ENCODE data around the gene SEC23B. TPM values are rescaled to one million over a fixed set of nuclear protein-coding genes. Genes with fewer than 3 reads are reported as not detected.

Gene SEC23B
- 85.8 TPM for total RNA-seq (2021; ENCODE audit: unreplicated experiment)
- 76.0 and 84.7 TPM in 2 replicates for polyA plus RNA-seq (2012)
- Bru-seq, nascent RNA: percentile 90 among the genes with signal in this experiment
- percentile 93 among the genes with signal in this experiment for BruChase-seq, experiment 1, labeled RNA remaining after a 6-hour chase
- BruChase-seq, experiment 2, labeled RNA remaining after a 2-hour chase: percentile 87 among the genes with signal in this experiment
- long read RNA-seq, transcript SEC23B-202 (20 exons, 3,464 nt): minor isoform, 58 of 189 reads
- long read RNA-seq, transcript SEC23B-204 (20 exons, 3,484 nt): major isoform, 68 of 189 reads
- long read RNA-seq, partial matches to known transcripts: 42 of 189 reads
- long read RNA-seq, other reads (novel, unspliced or antisense): 17 of 189 reads

DNA sequence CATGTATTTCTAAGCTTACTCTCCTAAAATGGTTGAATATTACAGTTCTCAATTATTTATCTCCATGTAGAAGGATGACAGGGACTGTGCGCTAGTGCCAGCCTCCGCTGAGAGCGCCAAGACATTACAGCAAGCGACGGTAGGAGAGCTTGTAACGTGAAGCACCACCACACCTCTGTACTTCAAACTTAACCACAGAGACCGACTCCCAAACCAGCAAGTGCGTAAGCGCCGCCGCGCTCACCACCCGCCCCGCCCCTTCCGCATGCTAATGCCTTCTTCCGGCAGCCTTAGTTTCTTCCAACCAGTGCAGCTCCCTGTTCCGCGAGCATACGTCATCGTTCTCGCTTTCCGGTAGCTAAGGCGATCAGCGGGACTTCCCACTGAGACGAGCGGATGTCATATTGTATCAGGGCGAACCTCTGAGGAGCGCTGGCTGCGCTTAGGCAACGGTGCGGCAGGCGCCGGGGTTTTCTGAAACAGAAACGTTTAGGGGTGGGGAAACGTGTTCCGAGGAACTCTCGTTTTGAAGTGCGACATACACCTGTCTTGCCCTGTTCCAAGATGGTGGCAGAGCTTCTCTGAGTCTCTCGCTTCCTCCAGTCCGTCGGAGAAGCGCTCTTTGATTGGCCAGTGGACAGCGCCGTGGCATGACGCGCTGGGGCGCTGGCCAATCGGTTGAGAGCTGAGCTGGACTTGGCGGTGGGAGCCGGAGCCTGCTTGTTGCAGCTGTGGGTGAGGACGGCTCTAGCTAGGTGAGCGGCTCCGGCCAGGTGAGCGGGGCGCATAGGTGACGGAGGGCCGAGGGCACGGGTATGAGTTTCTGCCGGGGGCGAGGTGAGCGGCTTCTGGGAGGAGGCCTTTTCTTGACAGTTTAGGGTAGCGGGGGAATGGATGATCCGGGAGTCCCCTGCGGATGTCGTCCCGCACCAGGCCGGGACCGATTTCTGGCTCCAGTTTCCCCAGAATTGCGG is at the start of gene SEC23B:
SEC23B (plus strand) TSS at position 723 of the 974 bp plus-strand sequence. CDS start 2,896 bp downstream, outside the sequence.
- Histone ChIP-seq H3K36me3 (ENCODE audit: control insufficient read depth in 1 of 2, insufficient read depth in 2 of 2, low read length in 2 of 2) (peaks cover 18 to 20% of the 10 kb centered on the region in 2 experiments), H4K20me1 (ENCODE audit: insufficient read depth) (no peaks in the 10 kb centered on the region), H3K4me2 (ENCODE audit: low read length) (peak within 1 kb of the TSS; percentile 93), H3K9me2 (ENCODE audit: insufficient read depth) (no peaks in the 10 kb centered on the region), H3K27me3 (ENCODE audit: insufficient read depth, low read length) (no peaks in the 10 kb centered on the region), H2AFZ (ENCODE audit: low read depth, low read length, poor library complexity, severe bottlenecking) (peak within 1 kb of the TSS; percentile 91), H3K9ac (ENCODE audit: low read length) (peak within 1 kb of the TSS; percentile 93), H3K27ac (ENCODE audit: low read depth, low read length) (peak within 1 kb of the TSS; percentile 75), H3K4me3 (replicated peaks in 1 of 2; ENCODE audit: low read depth in 1 of 2, low read length in 2 of 2) (peak within 1 kb of the TSS; percentile 71 to 90), H3K4me1 (ENCODE audit: control insufficient read depth in 1 of 2, insufficient read depth in 2 of 2, low read length in 2 of 2) (peaks cover 5 to 17% of the 10 kb centered on the region in 2 experiments; a peak in 3 of 4 replicates), H3K79me2 (ENCODE audit: insufficient read depth, low read length) (peaks cover 38% of the 10 kb centered on the region), H3K9me3 (ENCODE audit: control insufficient read depth in 1 of 2, insufficient read depth in 1 of 2, low read depth in 1 of 2, low read length in 2 of 2) (no peaks in the 10 kb centered on the region)
- RAD21 ChIA-PET (ENCODE audit: low non-redundant PET in 1 of 2, low total read pairs in 2 of 2, uncharacterized antibody in 2 of 2, unreplicated experiment in 2 of 2): interaction anchor here in 1 of 2 experiments (1.0 kb wide), 1 partner anchor 11 kb away, joined by 3 read pairs; the partner anchor contains the start of gene RBBP9
- intact Hi-C loops (cut with micrococcal nuclease): loop anchor here (1.0 to 5.0 kb wide), 3 partner anchors 40 to 80 kb away; partner anchors contain the start of genes DTD1, DZANK1, POLR3F and SMIM26
- CTCF ChIA-PET: interaction anchor here (0.6 to 1.6 kb wide), 6 partner anchors 9 to 780 kb away, joined by 3 to 6 read pairs (median 3); partner anchors contain the start of genes DZANK1, POLR3F, RBBP9 and SMIM26
- DNase-seq (ENCODE audit: low read depth, low spot score) (peak; percentile 97), ATAC-seq (peak; percentile 97)
- POLR2A ChIA-PET: interaction anchor here (0.9 to 4.0 kb wide), 15 partner anchors 8 to 219 kb away, joined by 3 to 43 read pairs (median 5); partner anchors contain the start of genes DZANK1, POLR3F, RBBP9 and SMIM26
- BruUV-seq (replicated peaks): no TSS peak
- TF ChIP-seq ZBTB33 (IDR thresholded peaks at IDR 0.05; ENCODE audit: extremely low read depth, insufficient replicate concordance, low read length) (no peak), SIN3A (IDR thresholded peaks at IDR 0.05; ENCODE audit: low read depth) (peak; percentile 57), ATF3 (IDR thresholded peaks at IDR 0.05) (no peak), RAD21 (IDR thresholded peaks at IDR 0.05; ENCODE audit: low read depth) (no peak), FOSL1 (IDR thresholded peaks at IDR 0.05; ENCODE audit: low read depth) (no peak), CEBPB (IDR thresholded peaks at IDR 0.05; ENCODE audit: low read depth) (no peak), POLR2AphosphoS5 (IDR thresholded peaks at IDR 0.05; ENCODE audit: low read depth, low read length) (peak; percentile 84), POLR2A (IDR thresholded peaks at IDR 0.05; ENCODE audit: borderline replicate concordance, extremely low read depth, insufficient read depth, insufficient read length) (peak; percentile 93), EZH2phosphoT487 (IDR thresholded peaks at IDR 0.05; ENCODE audit: borderline replicate concordance) (no peak), ZNF274 (IDR thresholded peaks at IDR 0.05; ENCODE audit: low read depth, low read length) (no peak), SP1 (IDR thresholded peaks at IDR 0.05; ENCODE audit: low read depth) (peak; percentile 50), EZH2 (IDR thresholded peaks at IDR 0.05) (no peak), JUND (IDR thresholded peaks at IDR 0.05) (peak; percentile 4; the same call in 1 of the 2 replicates), EGR1 (IDR thresholded peaks at IDR 0.05; ENCODE audit: low read depth) (no peak), TCF7L2 (IDR thresholded peaks at IDR 0.05; ENCODE audit: borderline replicate concordance, extremely low read depth, insufficient read depth, insufficient read length) (no peak), CBX3 (IDR thresholded peaks at IDR 0.05; ENCODE audit: low read depth) (peak; percentile 49; the same call in 1 of the 2 replicates), CTCF (IDR thresholded peaks at IDR 0.05 in 2 of 3, conservative IDR thresholded peaks at IDR 0.05 in 1 of 3; ENCODE audit: borderline replicate concordance in 1 of 3, insufficient read depth in 1 of 3, low read depth in 2 of 3, low read length in 2 of 3) (no peak), SRF (IDR thresholded peaks at IDR 0.05; ENCODE audit: low read depth) (peak; percentile 20; the same call in 1 of the 2 replicates), ZFX (IDR thresholded peaks at IDR 0.05) (peak; percentile 64), MAX (IDR thresholded peaks at IDR 0.05) (peak; percentile 74)
